MCF 10A (cell line): ENCODE data around the gene IPPK. TPM values are rescaled to one million over a fixed set of nuclear protein-coding genes. Genes with fewer than 3 reads are reported as not detected.

Source experiments
- BruUV-seq: library from RNA; stranded (reverse); fragments of 400-500 nt; replicated peaks from 2 replicates; lab custom pipeline; 2021; lab: Mats Ljungman, UMichigan
- CTCF ChIA-PET: fragments of 300-600 bp; sonication (Branson Sonifier 250); formaldehyde crosslinking; extraction: SDS; loops from one replicate; lab custom pipeline; 2021; ENCODE audit warnings: antibody characterized with exemption, inconsistent platforms; lab: Yijun Ruan, JAX
- POLR2A ChIA-PET: fragments of 300-600, 350-650 bp; sonication (Branson Sonifier 250); formaldehyde crosslinking; extraction: SDS; loops from one replicate; lab custom pipeline; 2020; ENCODE audit warnings: antibody characterized with exemption, inconsistent platforms; lab: Yijun Ruan, JAX
- DNase-seq: peaks from one replicate; pipeline ENCODE4 v3.0.0-alpha.2; 2018; ENCODE audit not compliant: unreplicated experiment
- H3K27ac Mint-ChIP-seq: one replicate; pipeline ENCODE4 v1.8.0; 2022; ENCODE audit warnings: mild to moderate bottlenecking, low read depth, mixed read lengths; ENCODE audit not compliant: unreplicated experiment
- H3K27me3 Mint-ChIP-seq: one replicate; pipeline ENCODE4 v1.8.0; 2022; ENCODE audit warnings: mixed read lengths; ENCODE audit not compliant: insufficient read depth, unreplicated experiment
- H3K36me3 Mint-ChIP-seq: one replicate; pipeline ENCODE4 v1.8.0; 2022; ENCODE audit warnings: mild to moderate bottlenecking, moderate library complexity, mixed read lengths; ENCODE audit not compliant: insufficient read depth, unreplicated experiment
- H3K4me1 Mint-ChIP-seq: one replicate; pipeline ENCODE4 v1.8.0; 2022; ENCODE audit warnings: mixed read lengths; ENCODE audit not compliant: insufficient read depth, unreplicated experiment
- H3K4me3 Mint-ChIP-seq: one replicate; pipeline ENCODE4 v1.8.0; 2022; ENCODE audit warnings: mild to moderate bottlenecking, moderate library complexity, mixed read lengths; ENCODE audit not compliant: unreplicated experiment
- H3K9me3 Mint-ChIP-seq: one replicate; pipeline ENCODE4 v1.8.0; 2022; ENCODE audit warnings: mixed read lengths; ENCODE audit not compliant: unreplicated experiment
- intact Hi-C: fragments of 100-400 bp; cut with micrococcal nuclease; formaldehyde crosslinking; loops from 2 replicates; pipeline ENCODE4 v1.14.1; 2022
- total RNA-seq: library from RNA; stranded (reverse); gene quantifications from 2 replicates; pipeline ENCODE4 v1.2.3, GENCODE V29; 2022
- TF ChIP-seq, protein P1 (sequence below): fragments of 200-600 bp; IDR thresholded peaks from one replicate; pipeline ENCODE4 v1.8.0; 2022; ENCODE audit warnings: antibody characterized with exemption, mild to moderate bottlenecking; ENCODE audit not compliant: unreplicated experiment

IPPK gene
- total RNA-seq, 1 experiment from 2014 or later = 16.6 TPM

- no peak overlapping the region for H3K4me3 Mint-ChIP-seq
- DNase-seq = no peak
- no peaks in the 10 kb centered on the region for H3K9me3 Mint-ChIP-seq
- TF ChIP-seq, protein P1, sequence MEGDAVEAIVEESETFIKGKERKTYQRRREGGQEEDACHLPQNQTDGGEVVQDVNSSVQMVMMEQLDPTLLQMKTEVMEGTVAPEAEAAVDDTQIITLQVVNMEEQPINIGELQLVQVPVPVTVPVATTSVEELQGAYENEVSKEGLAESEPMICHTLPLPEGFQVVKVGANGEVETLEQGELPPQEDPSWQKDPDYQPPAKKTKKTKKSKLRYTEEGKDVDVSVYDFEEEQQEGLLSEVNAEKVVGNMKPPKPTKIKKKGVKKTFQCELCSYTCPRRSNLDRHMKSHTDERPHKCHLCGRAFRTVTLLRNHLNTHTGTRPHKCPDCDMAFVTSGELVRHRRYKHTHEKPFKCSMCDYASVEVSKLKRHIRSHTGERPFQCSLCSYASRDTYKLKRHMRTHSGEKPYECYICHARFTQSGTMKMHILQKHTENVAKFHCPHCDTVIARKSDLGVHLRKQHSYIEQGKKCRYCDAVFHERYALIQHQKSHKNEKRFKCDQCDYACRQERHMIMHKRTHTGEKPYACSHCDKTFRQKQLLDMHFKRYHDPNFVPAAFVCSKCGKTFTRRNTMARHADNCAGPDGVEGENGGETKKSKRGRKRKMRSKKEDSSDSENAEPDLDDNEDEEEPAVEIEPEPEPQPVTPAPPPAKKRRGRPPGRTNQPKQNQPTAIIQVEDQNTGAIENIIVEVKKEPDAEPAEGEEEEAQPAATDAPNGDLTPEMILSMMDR = no peak
- peaks cover 8% of the 10 kb centered on the region for H3K4me1 Mint-ChIP-seq
- CTCF ChIA-PET = interaction anchor here (0.6 to 1.0 kb wide), 2 partner anchors 107 to 127 kb away, joined by 3 read pairs; no protein-coding TSS in a partner anchor
- no peaks in the 10 kb centered on the region for H3K27me3 Mint-ChIP-seq
- POLR2A ChIA-PET = interaction anchor here (0.7 to 2.3 kb wide), 3 partner anchors 9 to 251 kb away, joined by 3 to 9 read pairs (median 3); no protein-coding TSS in a partner anchor
- peaks cover 20% of the 10 kb centered on the region for H3K36me3 Mint-ChIP-seq
- intact Hi-C loops = loop anchor here (5.0 kb wide), 1 partner anchor 102 kb away; no protein-coding TSS in a partner anchor
- H3K27ac Mint-ChIP-seq = no peak overlapping the region
- TSS peak; percentile 5 for BruUV-seq
Observed at GRCh38 chr9:92608909-92609445, 61.0 kb downstream of the IPPK start.

- no peaks in the 10 kb centered on the region for H3K9me3 Mint-ChIP-seq
- CTCF ChIA-PET = interaction anchor here (1.1 kb wide), 1 partner anchor 282 kb away, joined by 5 read pairs; no protein-coding TSS in a partner anchor
- DNase-seq = no peak
- H3K36me3 Mint-ChIP-seq = peaks cover 17% of the 10 kb centered on the region
- intact Hi-C loops = loop anchor here (5.0 kb wide), 1 partner anchor 101 kb away; no protein-coding TSS in a partner anchor
- BruUV-seq = no TSS peak
- peaks cover 8% of the 10 kb centered on the region for H3K4me1 Mint-ChIP-seq
- POLR2A ChIA-PET = interaction anchor here (0.6 to 2.3 kb wide), 5 partner anchors 9 to 250 kb away, joined by 3 to 9 read pairs (median 3); no protein-coding TSS in a partner anchor
- H3K4me3 Mint-ChIP-seq = no peak overlapping the region
- TF ChIP-seq, protein P1 = no peak
- H3K27ac Mint-ChIP-seq = no peak overlapping the region
- H3K27me3 Mint-ChIP-seq = no peaks in the 10 kb centered on the region
Observed at GRCh38 chr9:92608241-92608908, 61.6 kb downstream of the IPPK start.

DNA sequence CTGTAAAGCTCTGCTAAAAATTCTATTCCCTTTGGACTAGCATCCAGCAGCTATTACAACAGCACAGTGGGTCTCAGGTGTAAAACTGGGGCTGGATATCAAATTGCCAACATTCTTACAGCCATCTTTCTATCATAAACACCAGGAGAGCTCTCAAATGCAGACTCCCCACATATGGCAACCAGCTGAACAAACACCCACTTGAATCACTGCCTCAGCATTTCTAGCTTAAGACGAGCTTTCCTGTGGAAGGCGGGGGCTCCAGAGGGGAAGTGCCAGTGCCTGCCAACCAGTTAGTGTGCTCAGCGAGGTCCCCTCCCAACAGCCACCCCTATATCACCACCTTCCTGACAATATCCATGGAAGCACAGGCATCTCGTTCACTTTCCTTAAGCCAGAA is 62.2 kb downstream of the IPPK start:
- peak; percentile 57 for DNase-seq
- intact Hi-C loops = loop anchor here (5.0 kb wide), 1 partner anchor 100 kb away; no protein-coding TSS in a partner anchor
- peaks cover 17% of the 10 kb centered on the region for H3K36me3 Mint-ChIP-seq
- no peak overlapping the region for H3K4me3 Mint-ChIP-seq
- no peaks in the 10 kb centered on the region for H3K9me3 Mint-ChIP-seq
- H3K4me1 Mint-ChIP-seq = peaks cover 8% of the 10 kb centered on the region
- H3K27me3 Mint-ChIP-seq = no peaks in the 10 kb centered on the region
- no peak overlapping the region for H3K27ac Mint-ChIP-seq
- ChIA-PET CTCF (interaction anchor here (0.8 to 1.1 kb wide), 3 partner anchors 23 to 281 kb away, joined by 4 to 5 read pairs (median 5); no protein-coding TSS in a partner anchor), POLR2A (interaction anchor here (0.6 to 1.2 kb wide), 4 partner anchors 11 to 103 kb away, joined by 3 read pairs; no protein-coding TSS in a partner anchor)
- TF ChIP-seq, protein P1 = no peak
- BruUV-seq = no TSS peak

DNA sequence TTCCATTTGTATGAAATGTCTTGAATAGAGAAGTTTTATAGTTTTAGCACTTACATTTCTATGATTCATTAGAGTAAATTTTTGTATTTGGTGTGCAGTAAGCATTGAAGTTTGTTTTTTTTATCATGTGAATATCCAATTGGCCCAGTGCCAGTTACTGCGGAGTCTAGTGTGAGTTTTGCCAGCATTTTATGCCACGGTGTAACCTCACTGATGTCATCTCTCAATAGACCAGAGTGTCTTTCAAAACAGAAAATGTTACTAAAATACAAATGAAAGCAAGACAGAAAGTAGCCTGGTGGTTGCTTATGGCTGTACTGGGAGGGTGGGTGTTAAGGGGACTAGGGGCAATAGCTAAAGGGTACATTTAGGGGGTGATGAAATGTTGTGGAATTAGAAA is 62.8 kb downstream of the IPPK start:
- peaks cover 12% of the 10 kb centered on the region for H3K36me3 Mint-ChIP-seq
- H3K27ac Mint-ChIP-seq = peak overlapping the region; percentile 70

More for the DNA sequence above, 62.8 kb downstream of the IPPK start:
- no peaks in the 10 kb centered on the region for H3K27me3 Mint-ChIP-seq
- H3K4me1 Mint-ChIP-seq = peaks cover 8% of the 10 kb centered on the region
- no peak overlapping the region for H3K4me3 Mint-ChIP-seq
- no peaks in the 10 kb centered on the region for H3K9me3 Mint-ChIP-seq
- BruUV-seq = no TSS peak
- DNase-seq = peak; percentile 67
- ChIA-PET POLR2A (interaction anchor here (0.9 to 1.2 kb wide), 2 partner anchors 10 to 102 kb away, joined by 3 read pairs; no protein-coding TSS in a partner anchor), CTCF (interaction anchor here (0.8 to 1.1 kb wide), 3 partner anchors 22 to 280 kb away, joined by 4 to 5 read pairs (median 5); no protein-coding TSS in a partner anchor)
- TF ChIP-seq, protein P1 = no peak
- intact Hi-C loops = loop anchor here (5.0 kb wide), 1 partner anchor 100 kb away; no protein-coding TSS in a partner anchor
